Prostate gland (tissue), 2 donors: Measurements from ENCODE around the gene RNH1.

Experiments used
- CTCF ChIP-seq, 4 experiments: fragments of 200-600 bp in 2 of 4; fragments of 450-650 bp in 2 of 4; sonication (generic) in 2 of 4; IDR thresholded peaks; 1 replicate in 3 of 4; 2 replicates in 1 of 4; pipeline ENCODE4 v1.5.1; 2016 to 2019; ENCODE audit warnings: antibody characterized with exemption in 4 of 4, mild to moderate bottlenecking in 2 of 4, moderate library complexity in 2 of 4
- POLR2AphosphoS5 ChIP-seq: sonication (generic); formaldehyde crosslinking; IDR thresholded peaks from one replicate; pipeline ENCODE4 v1.6.1; 2017; ENCODE audit warnings: antibody characterized with exemption

GRCh38 chr11:479311-479710 lies 27.7 kb downstream of the RNH1 start:
- no peak for TF ChIP-seq CTCF (IDR thresholded peaks at IDR 0.05)
- TF ChIP-seq POLR2AphosphoS5 = no peak
